ENCODE measurements around the gene RPS21.
A peak's percentile ranks its signal among the peaks of the same experiment; 100 is the strongest.

Gene RPS21

DNA sequence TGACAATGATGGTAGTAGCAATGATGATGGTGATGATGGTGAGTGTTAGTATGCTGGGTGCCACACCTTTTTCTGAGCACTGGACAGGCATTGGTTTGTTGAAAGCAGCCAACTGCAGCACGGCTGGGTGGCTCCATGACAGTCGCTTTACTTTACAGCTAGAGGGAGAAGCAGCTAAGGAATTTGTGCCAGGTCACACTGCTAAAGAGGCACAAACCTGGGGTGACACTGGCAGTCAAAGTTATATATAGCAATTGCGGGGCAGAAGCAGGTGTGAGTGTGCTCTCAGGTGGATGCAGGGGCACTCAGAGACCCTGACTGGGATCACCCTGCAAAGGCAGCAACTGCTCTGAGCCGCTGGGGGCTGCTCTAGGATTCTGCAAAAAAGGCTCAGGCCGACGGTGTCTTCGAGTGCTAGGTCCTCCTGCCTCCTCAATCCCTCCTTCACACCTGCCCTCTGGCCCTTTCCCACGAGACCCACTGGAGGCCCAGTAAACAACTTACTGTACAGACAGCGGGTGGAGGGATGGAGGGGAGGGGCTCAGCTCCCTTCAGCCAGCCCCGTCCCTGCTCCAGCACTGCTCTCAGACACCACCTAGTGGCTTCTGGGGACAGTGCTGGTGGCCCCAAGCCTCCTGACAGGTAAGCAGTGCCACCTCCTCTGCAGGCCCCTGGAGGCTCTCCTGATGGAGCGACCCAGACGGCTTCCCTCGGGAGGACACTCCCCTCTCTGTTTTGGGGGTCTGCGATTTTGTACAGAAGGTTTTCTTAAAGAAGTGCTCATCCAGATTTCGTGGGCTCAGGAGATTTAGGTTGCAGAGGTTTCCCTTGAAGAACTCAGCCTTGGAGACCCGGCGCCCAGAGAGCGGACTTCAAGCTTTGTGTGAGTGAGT, 4.4 kb upstream of the RPS21 start:
- CTCF ChIA-PET = interaction anchor here (0.6 to 2.4 kb wide), 19 partner anchors 11 to 372 kb away, joined by 3 to 24 read pairs (median 4); partner anchors contain the start of genes ADRM1 and GATA5
- Histone ChIP-seq H3K36me3 (ENCODE audit: control insufficient read depth in 4 of 4, insufficient read depth in 4 of 4, low read length in 3 of 4) (peaks cover 2 to 12% (median 8%) of the 10 kb centered on the region in 4 experiments), H3K4me1 (ENCODE audit: control extremely low read depth in 1 of 4, control insufficient read depth in 4 of 4, insufficient read depth in 4 of 4, low read length in 3 of 4) (peaks cover 0 to 15% (median 13%) of the 10 kb centered on the region in 4 experiments), H3K27me3 (replicated peaks in 2 of 5; ENCODE audit: control insufficient read depth in 4 of 5, insufficient read depth in 5 of 5, low read length in 4 of 5) (no peaks in the 10 kb centered on the region), H3K4me3 (ENCODE audit: control insufficient read depth in 1 of 7, extremely low read depth in 1 of 7, insufficient read depth in 4 of 7, low read depth in 2 of 7, low read length in 6 of 7) (no peak overlapping the region), H3K9me3 (ENCODE audit: control extremely low read depth in 1 of 5, control insufficient read depth in 4 of 5, insufficient read depth in 2 of 5, low read depth in 1 of 5, low read length in 4 of 5) (no peaks in the 10 kb centered on the region), H3K27ac (ENCODE audit: insufficient read depth in 1 of 2, low read depth in 1 of 2, low read length in 2 of 2, poor library complexity in 1 of 2, severe bottlenecking in 2 of 2) (no peak overlapping the region)
- DNase-seq = peak; percentile 78 to 86 (median 82)
- POLR2A ChIA-PET = interaction anchor here (0.5 to 1.4 kb wide), 2 partner anchors 68 to 77 kb away, joined by 3 to 4 read pairs; no protein-coding TSS in a partner anchor
- WGBS (ENCODE audit: insufficient coverage) = 56% methylated on average over 17 of the region's 18 CpGs

DNA sequence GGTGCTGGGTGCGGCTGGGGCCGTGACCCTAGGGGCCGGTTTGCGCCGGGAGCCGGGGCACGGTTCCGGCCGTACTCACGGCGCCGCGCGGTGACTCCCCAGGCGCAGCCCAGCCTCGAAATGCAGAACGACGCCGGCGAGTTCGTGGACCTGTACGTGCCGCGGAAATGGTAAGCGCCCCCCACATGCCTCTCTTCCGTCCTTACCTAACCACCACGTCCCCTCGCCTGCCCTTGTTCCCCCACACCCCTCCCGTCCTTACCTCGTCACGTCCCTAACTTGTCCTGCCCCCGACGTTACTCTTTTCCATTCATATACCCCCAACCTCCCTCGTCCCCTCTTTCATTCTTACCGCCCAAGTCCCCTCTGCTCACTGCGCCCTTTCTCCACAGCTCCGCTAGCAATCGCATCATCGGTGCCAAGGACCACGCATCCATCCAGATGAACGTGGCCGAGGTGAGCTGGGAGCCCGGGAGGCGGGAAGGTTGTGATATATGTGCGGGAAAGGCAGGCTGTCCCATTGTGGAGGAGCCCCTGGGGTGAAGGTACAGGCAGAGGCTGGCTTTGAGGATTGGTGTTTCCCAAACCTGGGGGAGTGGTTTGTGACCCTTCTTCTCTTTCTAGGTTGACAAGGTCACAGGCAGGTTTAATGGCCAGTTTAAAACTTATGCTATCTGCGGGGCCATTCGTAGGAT, 463 bp downstream of the RPS21 start:
- Histone ChIP-seq H3K9me3 (ENCODE audit: control extremely low read depth in 1 of 5, control insufficient read depth in 4 of 5, insufficient read depth in 2 of 5, low read depth in 1 of 5, low read length in 4 of 5) (no peaks in the 10 kb centered on the region), H3K4me1 (ENCODE audit: control extremely low read depth in 1 of 4, control insufficient read depth in 4 of 4, insufficient read depth in 4 of 4, low read length in 3 of 4) (peaks cover 1 to 27% (median 22%) of the 10 kb centered on the region in 4 experiments), H3K36me3 (ENCODE audit: control insufficient read depth in 4 of 4, insufficient read depth in 4 of 4, low read length in 3 of 4) (peaks cover 2 to 43% (median 31%) of the 10 kb centered on the region in 4 experiments), H3K4me3 (ENCODE audit: control insufficient read depth in 1 of 7, extremely low read depth in 1 of 7, insufficient read depth in 4 of 7, low read depth in 2 of 7, low read length in 6 of 7) (peak overlapping the region; percentile 53 to 100 (median 92)), H3K27ac (ENCODE audit: insufficient read depth in 1 of 2, low read depth in 1 of 2, low read length in 2 of 2, poor library complexity in 1 of 2, severe bottlenecking in 2 of 2) (peak overlapping the region; percentile 70 to 94), H3K27me3 (replicated peaks in 2 of 5; ENCODE audit: control insufficient read depth in 4 of 5, insufficient read depth in 5 of 5, low read length in 4 of 5) (no peaks in the 10 kb centered on the region)
- 0% methylated on average over 45 of the region's 47 CpGs for whole genome bisulfite sequencing (ENCODE audit: insufficient coverage)
- CTCF ChIA-PET = interaction anchor here (1.1 to 2.1 kb wide), 4 partner anchors 13 to 84 kb away, joined by 3 to 8 read pairs (median 4); partner anchors contain the start of gene ADRM1
- POLR2A ChIA-PET = interaction anchor here (0.8 kb wide), 1 partner anchor 23 kb away, joined by 3 read pairs; no protein-coding TSS in a partner anchor
- DNase-seq = peak in 2 of 3 donors; percentile 39 to 58

DNA sequence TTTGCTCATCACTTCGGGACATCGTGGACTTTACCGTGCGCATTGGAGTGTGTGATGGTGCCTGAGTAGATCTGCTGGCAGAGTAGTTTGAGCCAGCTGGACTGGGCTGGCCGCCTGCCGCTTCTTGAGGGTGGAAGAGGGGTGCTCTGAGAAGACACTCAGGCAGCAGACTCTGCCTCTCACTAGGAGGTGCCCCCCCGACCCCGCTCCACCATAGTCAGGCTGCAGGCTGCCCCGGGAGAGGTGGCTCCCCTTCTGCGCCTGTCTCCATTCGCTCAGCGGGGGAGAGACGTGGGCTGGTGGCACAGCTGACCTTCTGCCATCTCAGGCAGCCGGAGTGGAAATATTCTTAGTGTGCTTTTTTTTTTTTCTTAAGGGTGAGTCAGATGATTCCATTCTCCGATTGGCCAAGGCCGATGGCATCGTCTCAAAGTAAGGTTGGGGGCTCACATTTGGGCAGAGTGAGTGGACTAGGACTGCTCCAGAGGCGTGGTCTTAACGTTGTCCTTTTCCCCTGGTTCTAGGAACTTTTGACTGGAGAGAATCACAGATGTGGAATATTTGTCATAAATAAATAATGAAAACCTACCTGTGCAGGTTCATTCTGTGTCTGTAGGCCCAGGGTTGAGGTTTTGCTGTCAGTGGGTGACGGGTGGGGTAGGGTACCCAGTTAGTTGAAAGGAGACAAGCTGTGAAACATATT, 1.2 kb downstream of the RPS21 start:
- Histone ChIP-seq H3K27ac (ENCODE audit: insufficient read depth in 1 of 2, low read depth in 1 of 2, low read length in 2 of 2, poor library complexity in 1 of 2, severe bottlenecking in 2 of 2) (peak overlapping the region in 1 of 2 experiments; percentile 94), H3K9me3 (ENCODE audit: control extremely low read depth in 1 of 5, control insufficient read depth in 4 of 5, insufficient read depth in 2 of 5, low read depth in 1 of 5, low read length in 4 of 5) (no peaks in the 10 kb centered on the region), H3K36me3 (ENCODE audit: control insufficient read depth in 4 of 4, insufficient read depth in 4 of 4, low read length in 3 of 4) (peaks cover 2 to 49% (median 37%) of the 10 kb centered on the region in 4 experiments), H3K4me3 (ENCODE audit: control insufficient read depth in 1 of 7, extremely low read depth in 1 of 7, insufficient read depth in 4 of 7, low read depth in 2 of 7, low read length in 6 of 7) (peak overlapping the region; percentile 53 to 100 (median 92)), H3K4me1 (ENCODE audit: control extremely low read depth in 1 of 4, control insufficient read depth in 4 of 4, insufficient read depth in 4 of 4, low read length in 3 of 4) (peaks cover 1 to 27% (median 22%) of the 10 kb centered on the region in 4 experiments), H3K27me3 (replicated peaks in 2 of 5; ENCODE audit: control insufficient read depth in 4 of 5, insufficient read depth in 5 of 5, low read length in 4 of 5) (no peaks in the 10 kb centered on the region)
- POLR2A ChIA-PET = no interaction called here
- no peak for DNase-seq
- 92% methylated on average over 13 of the region's 20 CpGs for WGBS (ENCODE audit: insufficient coverage)
- CTCF ChIA-PET = interaction anchor here (1.4 to 1.6 kb wide), 3 partner anchors 12 to 87 kb away, joined by 3 to 4 read pairs (median 4); no protein-coding TSS in a partner anchor

DNA sequence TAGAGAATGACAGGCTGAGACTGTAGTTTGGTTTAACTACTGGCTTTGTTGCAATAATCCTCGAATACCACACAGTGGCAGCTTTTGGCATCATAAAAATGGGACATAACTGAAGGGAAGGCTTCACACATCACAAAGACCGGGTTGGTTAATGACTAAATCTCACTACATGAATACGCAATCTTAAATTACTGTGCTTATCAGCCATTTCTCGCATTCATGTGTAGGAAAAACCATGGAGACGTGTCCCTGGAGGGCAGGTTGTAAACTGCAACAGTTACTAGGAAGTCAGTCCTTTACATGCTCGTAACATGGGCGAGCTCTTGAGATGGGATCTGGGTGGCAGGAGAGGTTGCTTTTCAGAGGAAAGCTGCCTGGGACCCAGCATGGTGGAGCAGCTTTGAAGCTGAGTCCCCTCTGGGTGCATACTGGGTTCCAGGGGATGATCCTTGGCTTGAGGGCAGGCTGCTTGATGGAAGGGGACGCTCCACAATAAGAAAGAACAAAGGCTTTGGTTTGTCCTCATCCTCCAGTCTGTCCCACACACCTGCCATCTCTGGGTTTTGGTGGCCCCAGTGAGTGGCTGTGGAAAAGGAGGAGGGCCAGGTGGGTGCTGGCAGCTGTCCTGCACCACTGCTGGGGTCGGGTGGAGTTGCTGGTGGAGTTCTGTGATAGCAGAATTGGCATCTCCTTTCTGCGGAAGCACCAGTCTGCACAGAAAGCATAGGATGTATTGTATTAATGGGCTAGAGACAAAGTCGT, 2.1 kb downstream of the RPS21 start:
- ChIA-PET CTCF (interaction anchor here (1.4 to 1.6 kb wide), 3 partner anchors 12 to 88 kb away, joined by 3 to 4 read pairs (median 4); no protein-coding TSS in a partner anchor), POLR2A (no interaction called here)
- 97% methylated on average over 11 of the region's 11 CpGs for WGBS (ENCODE audit: insufficient coverage)
- no peak overlapping the region for H3K4me3 ChIP-seq (ENCODE audit: control insufficient read depth in 1 of 7, extremely low read depth in 1 of 7, insufficient read depth in 4 of 7, low read depth in 2 of 7, low read length in 6 of 7)
- H3K27me3 ChIP-seq (replicated peaks in 2 of 5; ENCODE audit: control insufficient read depth in 4 of 5, insufficient read depth in 5 of 5, low read length in 4 of 5) = no peaks in the 10 kb centered on the region
- H3K4me1 ChIP-seq (ENCODE audit: control extremely low read depth in 1 of 4, control insufficient read depth in 4 of 4, insufficient read depth in 4 of 4, low read length in 3 of 4) = peaks cover 1 to 27% (median 22%) of the 10 kb centered on the region in 4 experiments
- peaks cover 2 to 56% (median 43%) of the 10 kb centered on the region in 4 experiments for H3K36me3 ChIP-seq (ENCODE audit: control insufficient read depth in 4 of 4, insufficient read depth in 4 of 4, low read length in 3 of 4)
- peak in 2 of 3 donors; percentile 35 to 43 for DNase-seq
- H3K9me3 ChIP-seq (ENCODE audit: control extremely low read depth in 1 of 5, control insufficient read depth in 4 of 5, insufficient read depth in 2 of 5, low read depth in 1 of 5, low read length in 4 of 5) = no peaks in the 10 kb centered on the region
- no peak overlapping the region for H3K27ac ChIP-seq (ENCODE audit: insufficient read depth in 1 of 2, low read depth in 1 of 2, low read length in 2 of 2, poor library complexity in 1 of 2, severe bottlenecking in 2 of 2)

DNA sequence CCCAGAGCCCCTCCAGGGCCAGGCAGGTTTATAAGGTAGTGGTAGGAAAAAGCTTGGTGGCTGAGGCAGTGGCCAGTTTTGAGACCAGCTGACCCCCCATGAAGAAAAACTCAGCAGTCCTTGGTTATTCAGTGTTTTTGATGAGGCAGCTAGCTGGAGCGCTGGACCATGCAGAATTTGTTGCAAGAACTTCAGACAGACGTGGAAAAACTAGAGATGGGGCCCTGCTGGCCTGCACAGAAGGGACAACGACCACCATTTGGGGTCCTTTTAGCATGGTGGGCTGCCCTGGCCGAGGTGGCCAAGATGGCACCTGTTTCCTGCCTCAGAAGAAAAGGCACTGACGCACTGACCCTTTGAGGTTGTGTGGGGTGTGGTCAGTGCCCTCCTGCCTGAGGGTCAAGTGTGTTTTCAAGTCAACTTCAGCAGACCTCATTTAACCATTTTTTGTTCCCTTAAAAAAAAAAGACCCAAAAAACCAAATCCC, 2.7 kb downstream of the RPS21 start:
- WGBS (ENCODE audit: insufficient coverage) = 94% methylated on average over 3 of the region's 5 CpGs
- Histone ChIP-seq H3K4me3 (ENCODE audit: control insufficient read depth in 1 of 7, extremely low read depth in 1 of 7, insufficient read depth in 4 of 7, low read depth in 2 of 7, low read length in 6 of 7) (no peak overlapping the region), H3K27ac (ENCODE audit: insufficient read depth in 1 of 2, low read depth in 1 of 2, low read length in 2 of 2, poor library complexity in 1 of 2, severe bottlenecking in 2 of 2) (no peak overlapping the region), H3K4me1 (ENCODE audit: control extremely low read depth in 1 of 4, control insufficient read depth in 4 of 4, insufficient read depth in 4 of 4, low read length in 3 of 4) (peaks cover 1 to 27% (median 22%) of the 10 kb centered on the region in 4 experiments), H3K27me3 (replicated peaks in 2 of 5; ENCODE audit: control insufficient read depth in 4 of 5, insufficient read depth in 5 of 5, low read length in 4 of 5) (no peaks in the 10 kb centered on the region), H3K9me3 (ENCODE audit: control extremely low read depth in 1 of 5, control insufficient read depth in 4 of 5, insufficient read depth in 2 of 5, low read depth in 1 of 5, low read length in 4 of 5) (no peaks in the 10 kb centered on the region), H3K36me3 (ENCODE audit: control insufficient read depth in 4 of 4, insufficient read depth in 4 of 4, low read length in 3 of 4) (peaks cover 2 to 63% (median 45%) of the 10 kb centered on the region in 4 experiments)
- no peak for DNase-seq
- CTCF ChIA-PET = interaction anchor here (1.5 to 1.6 kb wide), 2 partner anchors 11 to 15 kb away, joined by 3 to 4 read pairs; no protein-coding TSS in a partner anchor
- POLR2A ChIA-PET = no interaction called here

All from common myeloid progenitor, CD34-positive (primary cell).